Smooth muscle cell (in vitro differentiated cells): ENCODE measurements around the gene SPINT2. TPM values are rescaled to one million over a fixed set of nuclear protein-coding genes. Genes with fewer than 3 reads are reported as not detected.

Source experiments
- DNase-seq: peaks from one replicate; lab custom pipeline; 2025; ENCODE audit not compliant: unreplicated experiment; lab: John Stamatoyannopoulos, UW
- H2AFZ ChIP-seq: fragments of 200-600 bp; sonication (generic); 2 replicates; pipeline ENCODE4 v1.6.0; 2016; ENCODE audit warnings: antibody characterized with exemption, low read depth, mild to moderate bottlenecking
- H3F3A ChIP-seq: fragments of 200-600 bp; sonication (generic); 2 replicates; pipeline ENCODE4 v1.6.0; 2017; ENCODE audit warnings: antibody characterized with exemption, low read depth
- H3K27ac ChIP-seq: fragments of 200-600 bp; sonication (generic); 2 replicates; pipeline ENCODE4 v1.5.1; 2016; ENCODE audit warnings: low read depth, mild to moderate bottlenecking
- H3K27me3 ChIP-seq: fragments of 200-600 bp; sonication (generic); 2 replicates; pipeline ENCODE4 v1.6.1; 2016; ENCODE audit warnings: low read depth, mild to moderate bottlenecking
- H3K36me3 ChIP-seq: fragments of 200-600 bp; sonication (generic); 2 replicates; pipeline ENCODE4 v1.5.1; 2016; ENCODE audit warnings: low read depth
- H3K4me1 ChIP-seq: fragments of 200-600 bp; sonication (generic); 2 replicates; pipeline ENCODE4 v1.5.1; 2016; ENCODE audit warnings: low read depth
- H3K4me2 ChIP-seq: fragments of 200-600 bp; sonication (generic); 2 replicates; pipeline ENCODE4 v1.6.0; 2016; ENCODE audit warnings: mild to moderate bottlenecking
- H3K4me3 ChIP-seq: fragments of 200-600 bp; sonication (generic); 2 replicates; pipeline ENCODE4 v1.5.1; 2016; ENCODE audit warnings: mild to moderate bottlenecking
- H3K79me2 ChIP-seq: fragments of 200-600 bp; sonication (generic); 2 replicates; pipeline ENCODE4 v1.6.0; 2016; ENCODE audit warnings: low read depth, mild to moderate bottlenecking
- H3K9ac ChIP-seq: fragments of 200-600 bp; sonication (generic); 2 replicates; pipeline ENCODE4 v1.6.0; 2016; ENCODE audit warnings: low read depth
- H3K9me3 ChIP-seq: fragments of 200-600 bp; sonication (generic); replicated peaks from 2 replicates; pipeline ENCODE4 v1.5.1; 2016; ENCODE audit warnings: low read depth
- H4K20me1 ChIP-seq: fragments of 200-600 bp; sonication (generic); 2 replicates; pipeline ENCODE4 v1.6.0; 2016; ENCODE audit warnings: low read depth
- WGBS: methylation state at CpG from one replicate; pipeline ENCODE4 v1.1.7; 2016; ENCODE audit warnings: low lambda C conversion rate; 5-methylcytosine and 5-hydroxymethylcytosine counted together
- polyA plus RNA-seq: library from polyadenylated mRNA; unstranded; fragments of >200 nt; fragmentation: Nextera tagmentation; extraction: Ambion mirVana; gene quantifications from 2 replicates; pipeline ENCODE4 v1.2.1, GENCODE V29; 2016
- total RNA-seq: library from RNA; depleted of rRNA; stranded (reverse); fragments of >200 nt; gene quantifications from 2 replicates; pipeline ENCODE4 v1.2.3, GENCODE V29; 2014
- TF ChIP-seq, protein P1 (sequence below): fragments of 200-600 bp; sonication (generic); IDR thresholded peaks from 2 replicates; pipeline ENCODE4 v1.5.1; 2017; ENCODE audit warnings: borderline replicate concordance, mild to moderate bottlenecking, antibody characterized with exemption; ENCODE audit not compliant: insufficient read depth, poor library complexity, severe bottlenecking

SPINT2 gene
- total and polyA plus RNA-seq, 2 experiments from 2014 or later, result 153 to 201 TPM

DNA sequence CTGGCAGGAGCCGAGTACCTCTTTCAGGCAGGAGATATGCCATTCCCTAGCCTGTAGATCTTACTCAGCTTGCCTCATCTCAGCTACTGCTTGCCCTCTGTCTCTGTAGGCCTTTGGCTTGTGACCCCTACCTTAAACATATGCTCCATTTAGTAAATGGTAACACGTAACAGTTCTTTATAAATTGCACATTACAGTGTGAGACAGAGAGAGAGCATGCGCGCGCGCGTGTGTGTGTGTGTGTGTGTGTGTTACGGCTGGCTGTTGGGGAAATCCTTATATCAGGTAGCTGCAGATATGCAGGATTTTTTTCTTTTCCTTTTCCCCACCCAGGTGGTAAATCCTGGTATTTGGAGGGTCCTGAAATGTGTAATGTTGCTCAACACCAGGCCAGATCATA lies 4.2 kb downstream of the SPINT2 start:
- Histone ChIP-seq H3F3A (peaks cover 24% of the 10 kb centered on the region), H4K20me1 (peaks cover 61% of the 10 kb centered on the region), H3K36me3 (no peaks in the 10 kb centered on the region), H3K4me3 (no peak overlapping the region), H3K27ac (no peak overlapping the region), H2AFZ (no peak overlapping the region), H3K9ac (no peak overlapping the region), H3K79me2 (peaks cover 49% of the 10 kb centered on the region), H3K4me1 (peaks cover 34% of the 10 kb centered on the region), H3K27me3 (no peaks in the 10 kb centered on the region), H3K4me2 (no peak overlapping the region), H3K9me3 (no peaks in the 10 kb centered on the region)
- DNase-seq, result no peak
- TF ChIP-seq, protein P1, sequence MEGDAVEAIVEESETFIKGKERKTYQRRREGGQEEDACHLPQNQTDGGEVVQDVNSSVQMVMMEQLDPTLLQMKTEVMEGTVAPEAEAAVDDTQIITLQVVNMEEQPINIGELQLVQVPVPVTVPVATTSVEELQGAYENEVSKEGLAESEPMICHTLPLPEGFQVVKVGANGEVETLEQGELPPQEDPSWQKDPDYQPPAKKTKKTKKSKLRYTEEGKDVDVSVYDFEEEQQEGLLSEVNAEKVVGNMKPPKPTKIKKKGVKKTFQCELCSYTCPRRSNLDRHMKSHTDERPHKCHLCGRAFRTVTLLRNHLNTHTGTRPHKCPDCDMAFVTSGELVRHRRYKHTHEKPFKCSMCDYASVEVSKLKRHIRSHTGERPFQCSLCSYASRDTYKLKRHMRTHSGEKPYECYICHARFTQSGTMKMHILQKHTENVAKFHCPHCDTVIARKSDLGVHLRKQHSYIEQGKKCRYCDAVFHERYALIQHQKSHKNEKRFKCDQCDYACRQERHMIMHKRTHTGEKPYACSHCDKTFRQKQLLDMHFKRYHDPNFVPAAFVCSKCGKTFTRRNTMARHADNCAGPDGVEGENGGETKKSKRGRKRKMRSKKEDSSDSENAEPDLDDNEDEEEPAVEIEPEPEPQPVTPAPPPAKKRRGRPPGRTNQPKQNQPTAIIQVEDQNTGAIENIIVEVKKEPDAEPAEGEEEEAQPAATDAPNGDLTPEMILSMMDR, result no peak
- WGBS, result 74% methylated on average over 8 of the region's 8 CpGs

DNA sequence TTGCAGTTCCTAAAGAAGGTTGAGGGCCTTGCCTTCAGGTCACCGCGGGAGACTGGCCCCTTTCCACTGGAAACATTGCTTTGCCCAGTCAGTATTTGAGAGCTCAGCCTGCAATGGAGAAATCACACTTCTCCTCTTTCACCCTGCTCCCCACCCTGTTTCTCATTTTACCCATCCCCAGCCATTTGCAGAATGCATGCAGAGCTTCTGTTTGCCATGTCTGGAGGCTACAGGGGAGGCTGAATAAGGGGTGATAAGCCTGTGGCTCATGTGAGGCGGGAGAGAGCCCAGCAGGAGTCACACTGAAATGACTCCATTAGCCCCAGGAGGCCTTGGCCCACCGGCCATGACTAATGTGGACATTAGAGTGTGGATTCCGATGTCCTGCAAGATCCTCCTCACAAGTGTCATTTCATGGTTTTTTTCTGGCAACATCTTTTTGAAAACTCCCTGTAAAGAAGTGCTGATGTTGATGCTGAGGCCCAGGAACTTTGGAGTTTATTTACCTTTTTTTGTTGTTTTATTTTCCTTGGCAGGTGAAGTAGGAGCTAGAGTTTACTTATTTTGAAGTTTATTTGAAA lies 6.3 kb downstream of the SPINT2 start:
- Histone ChIP-seq H3K4me2 (peak overlapping the region; percentile 60), H3K4me3 (no peak overlapping the region), H3K27ac (peak overlapping the region; percentile 67), H4K20me1 (peaks cover 65% of the 10 kb centered on the region), H3K9ac (no peak overlapping the region), H3K36me3 (no peaks in the 10 kb centered on the region), H3K4me1 (peaks cover 23% of the 10 kb centered on the region), H2AFZ (no peak overlapping the region), H3F3A (peaks cover 17% of the 10 kb centered on the region), H3K9me3 (no peaks in the 10 kb centered on the region), H3K27me3 (no peaks in the 10 kb centered on the region), H3K79me2 (peaks cover 63% of the 10 kb centered on the region)
- TF ChIP-seq, protein P1, result no peak
- no peak for DNase-seq
- 36% methylated on average over 5 of the region's 5 CpGs for WGBS

DNA sequence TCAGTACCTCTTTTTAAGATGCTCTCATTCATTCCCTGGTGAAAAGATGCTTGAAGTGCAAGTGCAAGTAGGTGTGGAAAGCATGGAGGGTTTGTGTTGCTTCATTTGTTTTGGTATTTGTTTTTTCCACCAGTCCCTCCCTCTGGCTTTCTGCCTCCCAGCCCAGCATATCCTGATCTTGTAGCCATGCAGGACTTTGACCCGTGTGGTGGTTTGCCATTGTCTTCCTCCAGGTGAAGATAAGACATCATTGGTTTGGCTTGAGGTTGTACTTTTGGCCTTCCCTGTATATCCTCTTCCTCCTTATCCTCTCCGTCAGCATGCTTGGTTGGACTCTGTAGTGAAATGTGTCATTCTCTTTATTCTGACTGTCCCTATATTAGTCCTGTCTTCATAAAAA lies 9.1 kb downstream of the SPINT2 start:
- peaks cover 26% of the 10 kb centered on the region for H3F3A ChIP-seq
- no peak overlapping the region for H2AFZ ChIP-seq
- H3K27me3 ChIP-seq, result no peaks in the 10 kb centered on the region
- no peaks in the 10 kb centered on the region for H3K9me3 ChIP-seq
- peaks cover 17% of the 10 kb centered on the region for H3K4me1 ChIP-seq
- no peak overlapping the region for H3K4me3 ChIP-seq
- no peak overlapping the region for H3K9ac ChIP-seq
- 96% methylated on average over 2 of the region's 2 CpGs for WGBS
- H4K20me1 ChIP-seq, result peaks cover 55% of the 10 kb centered on the region
- peaks cover 50% of the 10 kb centered on the region for H3K79me2 ChIP-seq
- TF ChIP-seq, protein P1, result no peak
- H3K27ac ChIP-seq, result no peak overlapping the region
- H3K4me2 ChIP-seq, result no peak overlapping the region
- DNase-seq, result no peak
- no peaks in the 10 kb centered on the region for H3K36me3 ChIP-seq

DNA sequence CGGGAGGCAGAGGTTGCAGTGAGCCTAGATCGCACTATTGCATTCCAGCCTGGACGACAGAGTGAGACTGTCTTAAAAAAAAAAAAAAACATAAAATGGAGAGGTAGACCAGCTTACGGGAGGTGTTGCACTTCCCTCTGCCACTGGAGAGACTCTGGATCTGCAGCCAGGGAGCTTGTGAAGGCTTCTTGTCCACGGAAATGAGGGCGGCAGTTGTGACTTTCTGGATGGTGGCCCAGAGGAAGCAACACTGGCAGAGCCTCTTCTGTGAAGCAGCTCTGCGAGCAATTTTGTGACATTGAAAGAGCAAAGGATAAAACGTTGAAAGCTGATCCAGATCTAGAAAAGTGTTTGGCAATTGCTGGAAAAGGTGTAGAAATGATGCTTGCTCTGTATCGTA lies 10.4 kb downstream of the SPINT2 start:
- WGBS, result 82% methylated on average over 9 of the region's 9 CpGs
- H3K4me1 ChIP-seq, result peaks cover 20% of the 10 kb centered on the region
- no peak overlapping the region for H3K4me3 ChIP-seq
- DNase-seq, result no peak
- H2AFZ ChIP-seq, result no peak overlapping the region
- peaks cover 52% of the 10 kb centered on the region for H4K20me1 ChIP-seq
- TF ChIP-seq, protein P1, result no peak
- H3K27ac ChIP-seq, result no peak overlapping the region
- no peaks in the 10 kb centered on the region for H3K9me3 ChIP-seq
- H3F3A ChIP-seq, result peaks cover 33% of the 10 kb centered on the region
- H3K79me2 ChIP-seq, result peaks cover 42% of the 10 kb centered on the region
- H3K4me2 ChIP-seq, result no peak overlapping the region
- no peaks in the 10 kb centered on the region for H3K27me3 ChIP-seq
- no peaks in the 10 kb centered on the region for H3K36me3 ChIP-seq
- no peak overlapping the region for H3K9ac ChIP-seq
